Measurements from ENCODE around the gene HOXA5. TPM values are rescaled to one million over a fixed set of nuclear protein-coding genes. Genes with fewer than 3 reads are reported as not detected.

The HOXA5 gene
- total RNA-seq, 1 donor from 2014 or later, result 0.59 TPM

DNA sequence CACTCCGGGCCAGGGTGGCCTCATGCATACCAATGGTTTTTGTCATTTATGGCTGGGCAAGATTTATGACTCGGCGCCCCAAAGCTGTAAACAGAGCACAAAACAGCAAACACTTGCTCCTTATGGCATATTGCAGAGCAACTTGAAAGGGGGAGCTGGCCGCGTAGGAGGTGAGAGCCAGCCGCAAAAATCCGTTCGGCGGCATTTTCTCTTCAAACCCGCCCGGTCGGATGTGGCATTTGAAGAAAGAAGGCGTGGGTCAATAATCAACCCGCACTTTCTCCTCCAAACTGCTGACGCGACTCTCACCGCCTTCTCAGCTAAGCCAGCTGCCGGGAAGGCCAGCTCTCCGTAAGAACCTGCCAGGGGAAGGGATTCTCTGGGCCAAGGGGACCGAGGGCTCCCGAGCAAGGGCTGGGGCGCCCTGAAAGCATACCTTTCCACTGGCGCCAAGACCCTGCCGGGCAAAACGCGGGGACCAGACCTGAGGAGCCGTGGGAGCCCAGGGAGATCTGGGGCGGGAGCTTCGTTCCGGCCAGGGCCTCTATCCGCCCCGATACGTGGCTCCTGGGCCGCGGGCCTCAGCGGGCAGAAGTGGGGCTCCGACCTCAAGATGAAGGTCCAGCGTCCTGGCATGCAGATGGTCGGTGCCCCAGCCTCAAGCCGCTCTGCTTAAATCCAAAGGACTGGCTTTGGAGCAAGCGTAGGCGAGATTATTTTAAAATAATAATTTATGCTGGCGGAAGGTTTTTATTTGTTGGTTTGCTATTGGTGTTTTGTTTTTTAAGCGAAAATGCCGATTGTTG is 28.1 kb downstream of the HOXA5 start:
- H3K27ac Mint-ChIP-seq (ENCODE audit: unreplicated experiment), result no peak overlapping the region
- TF ChIP-seq, protein P1, sequence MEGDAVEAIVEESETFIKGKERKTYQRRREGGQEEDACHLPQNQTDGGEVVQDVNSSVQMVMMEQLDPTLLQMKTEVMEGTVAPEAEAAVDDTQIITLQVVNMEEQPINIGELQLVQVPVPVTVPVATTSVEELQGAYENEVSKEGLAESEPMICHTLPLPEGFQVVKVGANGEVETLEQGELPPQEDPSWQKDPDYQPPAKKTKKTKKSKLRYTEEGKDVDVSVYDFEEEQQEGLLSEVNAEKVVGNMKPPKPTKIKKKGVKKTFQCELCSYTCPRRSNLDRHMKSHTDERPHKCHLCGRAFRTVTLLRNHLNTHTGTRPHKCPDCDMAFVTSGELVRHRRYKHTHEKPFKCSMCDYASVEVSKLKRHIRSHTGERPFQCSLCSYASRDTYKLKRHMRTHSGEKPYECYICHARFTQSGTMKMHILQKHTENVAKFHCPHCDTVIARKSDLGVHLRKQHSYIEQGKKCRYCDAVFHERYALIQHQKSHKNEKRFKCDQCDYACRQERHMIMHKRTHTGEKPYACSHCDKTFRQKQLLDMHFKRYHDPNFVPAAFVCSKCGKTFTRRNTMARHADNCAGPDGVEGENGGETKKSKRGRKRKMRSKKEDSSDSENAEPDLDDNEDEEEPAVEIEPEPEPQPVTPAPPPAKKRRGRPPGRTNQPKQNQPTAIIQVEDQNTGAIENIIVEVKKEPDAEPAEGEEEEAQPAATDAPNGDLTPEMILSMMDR (IDR thresholded peaks at IDR 0.05; ENCODE audit: unreplicated experiment), result no peak
- H3K27me3 Mint-ChIP-seq (ENCODE audit: unreplicated experiment), result peaks cover 49% of the 10 kb centered on the region
- H3K4me1 Mint-ChIP-seq (ENCODE audit: unreplicated experiment), result peaks cover 23% of the 10 kb centered on the region
- no peaks in the 10 kb centered on the region for H3K9me3 Mint-ChIP-seq (ENCODE audit: unreplicated experiment)
- no peak for DNase-seq (ENCODE audit: low spot score)
- H3K36me3 Mint-ChIP-seq (ENCODE audit: low read depth, unreplicated experiment), result no peaks in the 10 kb centered on the region
- H3K4me3 Mint-ChIP-seq (ENCODE audit: unreplicated experiment), result no peak overlapping the region

DNA sequence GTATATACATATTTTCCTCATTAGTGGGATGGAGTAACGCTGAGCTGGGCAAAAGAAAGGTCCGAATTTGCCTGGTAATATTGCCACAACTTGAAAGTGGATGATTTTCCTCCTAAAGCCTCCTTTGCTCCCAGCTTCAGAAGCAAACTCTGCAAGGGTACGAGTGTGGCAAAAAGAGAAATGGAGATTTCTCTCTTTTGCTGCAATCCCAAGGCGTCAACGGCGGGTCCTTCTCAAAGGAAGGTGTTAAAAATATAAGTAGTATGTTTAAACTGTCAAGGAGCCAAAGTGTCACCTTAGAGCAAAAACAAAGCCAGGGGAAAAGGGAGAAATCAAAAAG is 28.6 kb downstream of the HOXA5 start:
- Mint-ChIP-seq H3K4me1 (ENCODE audit: unreplicated experiment) (peaks cover 25% of the 10 kb centered on the region), H3K27me3 (ENCODE audit: unreplicated experiment) (peaks cover 50% of the 10 kb centered on the region), H3K9me3 (ENCODE audit: unreplicated experiment) (no peaks in the 10 kb centered on the region), H3K4me3 (ENCODE audit: unreplicated experiment) (no peak overlapping the region), H3K36me3 (ENCODE audit: low read depth, unreplicated experiment) (no peaks in the 10 kb centered on the region), H3K27ac (ENCODE audit: unreplicated experiment) (no peak overlapping the region)
- TF ChIP-seq, protein P1 (IDR thresholded peaks at IDR 0.05; ENCODE audit: unreplicated experiment), result no peak
- DNase-seq (ENCODE audit: low spot score), result no peak

DNA sequence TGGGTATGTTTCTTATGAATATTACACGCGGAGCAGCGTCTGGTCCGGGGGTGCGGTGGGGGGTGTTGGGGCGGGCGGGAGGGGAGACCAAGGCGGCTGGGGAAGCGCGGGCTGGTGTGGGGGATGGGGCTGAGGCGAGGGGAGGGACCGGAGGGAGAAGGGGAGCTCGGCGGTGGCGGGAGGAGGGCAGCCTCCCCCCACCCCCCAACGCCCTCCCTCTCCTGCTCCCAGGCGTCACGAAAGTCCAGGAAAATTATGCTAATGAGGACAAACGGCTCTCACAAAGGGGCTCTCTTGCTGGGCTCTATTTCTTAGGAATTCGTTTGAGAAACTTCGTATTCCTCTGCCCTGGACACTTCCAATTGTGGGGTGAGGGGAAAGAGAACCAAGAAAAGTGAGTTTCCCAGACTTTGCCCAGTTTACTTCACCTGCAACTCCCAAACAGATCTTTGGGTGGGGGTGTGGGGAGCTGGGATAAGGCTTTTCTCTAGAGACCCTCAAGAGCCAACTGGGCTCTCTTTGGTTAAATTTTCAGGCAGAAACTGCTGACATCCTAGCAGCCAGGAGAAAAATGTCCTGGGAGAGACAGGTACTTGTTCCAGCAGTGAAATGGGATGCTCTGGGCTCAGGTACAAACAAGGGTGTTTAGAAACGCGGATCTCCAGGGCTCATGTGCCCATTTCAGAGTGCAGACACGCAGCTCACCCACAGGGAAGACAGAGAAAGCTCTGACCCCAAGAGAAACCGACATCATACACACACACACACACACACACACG is 29.3 kb downstream of the HOXA5 start:
- TF ChIP-seq, protein P1 (IDR thresholded peaks at IDR 0.05; ENCODE audit: unreplicated experiment), result no peak
- Mint-ChIP-seq H3K9me3 (ENCODE audit: unreplicated experiment) (no peaks in the 10 kb centered on the region), H3K36me3 (ENCODE audit: low read depth, unreplicated experiment) (no peaks in the 10 kb centered on the region), H3K27me3 (ENCODE audit: unreplicated experiment) (peaks cover 48% of the 10 kb centered on the region), H3K4me1 (ENCODE audit: unreplicated experiment) (peaks cover 28% of the 10 kb centered on the region), H3K27ac (ENCODE audit: unreplicated experiment) (no peak overlapping the region), H3K4me3 (ENCODE audit: unreplicated experiment) (no peak overlapping the region)
- DNase-seq (ENCODE audit: low spot score), result no peak

- no peak overlapping the region for H3K27ac Mint-ChIP-seq (ENCODE audit: unreplicated experiment)
- no peaks in the 10 kb centered on the region for H3K9me3 Mint-ChIP-seq (ENCODE audit: unreplicated experiment)
- DNase-seq (ENCODE audit: low spot score), result no peak
- H3K4me3 Mint-ChIP-seq (ENCODE audit: unreplicated experiment), result no peak overlapping the region
- no peaks in the 10 kb centered on the region for H3K36me3 Mint-ChIP-seq (ENCODE audit: low read depth, unreplicated experiment)
- TF ChIP-seq, protein P1 (IDR thresholded peaks at IDR 0.05; ENCODE audit: unreplicated experiment), result no peak
- H3K27me3 Mint-ChIP-seq (ENCODE audit: unreplicated experiment), result peaks cover 47% of the 10 kb centered on the region
- peaks cover 34% of the 10 kb centered on the region for H3K4me1 Mint-ChIP-seq (ENCODE audit: unreplicated experiment)
Measured at GRCh38 chr7:27112955-27113949, 30.2 kb downstream of the HOXA5 start.

Data from endothelial cell (in vitro differentiated cells).